Neural progenitor cell (in vitro differentiated cells): ENCODE results near the gene LRRC9. TPM values are rescaled to one million over a fixed set of nuclear protein-coding genes. Genes with fewer than 3 reads are reported as not detected.

Experiments used
- DNase-seq: peaks from one replicate; pipeline ENCODE4 v3.0.0-alpha.2; 2016; ENCODE audit warnings: low spot score
- H2AFZ ChIP-seq: fragments of 200-600 bp; sonication (generic); replicated peaks from 2 replicates; pipeline ENCODE4 v1.6.1; 2016; ENCODE audit warnings: antibody characterized with exemption
- H3F3A ChIP-seq: fragments of 200-600 bp; sonication (generic); 2 replicates; pipeline ENCODE4 v1.6.1; 2016; ENCODE audit warnings: antibody characterized with exemption, low read depth
- H3K27ac ChIP-seq: fragments of 200-600 bp; sonication (generic); 2 replicates; pipeline ENCODE4 v1.5.1; 2016; ENCODE audit warnings: mild to moderate bottlenecking
- H3K27me3 ChIP-seq: fragments of 200-600 bp; sonication (generic); 2 replicates; pipeline ENCODE4 v1.6.1; 2016; ENCODE audit warnings: mild to moderate bottlenecking, moderate library complexity
- H3K36me3 ChIP-seq: fragments of 200-600 bp; sonication (generic); 2 replicates; pipeline ENCODE4 v1.5.1; 2016
- H3K4me1 ChIP-seq: fragments of 200-600 bp; sonication (generic); 2 replicates; pipeline ENCODE4 v1.6.1; 2016; ENCODE audit warnings: mixed run types
- H3K4me2 ChIP-seq: fragments of 200-600 bp; sonication (generic); 2 replicates; pipeline ENCODE4 v1.6.1; 2016
- H3K4me3 ChIP-seq: fragments of 200-600 bp; sonication (generic); 2 replicates; pipeline ENCODE4 v1.5.1; 2016
- H3K79me2 ChIP-seq: fragments of 200-600 bp; sonication (generic); 2 replicates; pipeline ENCODE4 v1.6.1; 2016; ENCODE audit warnings: low read depth
- H3K9ac ChIP-seq: fragments of 200-600 bp; sonication (generic); 2 replicates; pipeline ENCODE4 v1.6.1; 2016
- H3K9me3 ChIP-seq: fragments of 200-600 bp; sonication (generic); 2 replicates; pipeline ENCODE4 v1.5.1; 2016; ENCODE audit warnings: low read depth
- H4K20me1 ChIP-seq: fragments of 200-600 bp; sonication (generic); 2 replicates; pipeline ENCODE4 v1.6.1; 2016; ENCODE audit warnings: low read depth
- H3K27ac Mint-ChIP-seq: 3 replicates; pipeline ENCODE4 v1.8.0; 2021; ENCODE audit warnings: mixed read lengths
- H3K27me3 Mint-ChIP-seq: 2 replicates; pipeline ENCODE4 v1.8.0; 2022; ENCODE audit warnings: low read depth, mild to moderate bottlenecking, inconsistent platforms, moderate library complexity, mixed read lengths; ENCODE audit not compliant: insufficient read depth
- H3K36me3 Mint-ChIP-seq: 3 replicates; pipeline ENCODE4 v1.8.0; 2021; ENCODE audit warnings: mixed read lengths
- H3K4me1 Mint-ChIP-seq: 3 replicates; pipeline ENCODE4 v1.8.0; 2021; ENCODE audit warnings: mixed read lengths
- H3K4me3 Mint-ChIP-seq: 3 replicates; pipeline ENCODE4 v1.8.0; 2021; ENCODE audit warnings: mild to moderate bottlenecking, moderate library complexity, mixed read lengths
- H3K9me3 Mint-ChIP-seq: 3 replicates; pipeline ENCODE4 v1.8.0; 2020; ENCODE audit warnings: mixed read lengths
- CTCF ChIP-seq: fragments of 200-600 bp; sonication (generic); IDR thresholded peaks from 2 replicates; pipeline ENCODE4 v1.5.1; 2017; ENCODE audit warnings: antibody characterized with exemption, mild to moderate bottlenecking
- EZH2 ChIP-seq: fragments of 200-600 bp; sonication (generic); IDR thresholded peaks from 2 replicates; pipeline ENCODE4 v1.6.1; 2017; ENCODE audit warnings: antibody characterized with exemption, mild to moderate bottlenecking, moderate library complexity
- EZH2phosphoT487 ChIP-seq: fragments of 200-600 bp; sonication (generic); IDR thresholded peaks from 2 replicates; pipeline ENCODE4 v1.6.1; 2017; ENCODE audit warnings: antibody characterized with exemption
- total RNA-seq: library from RNA; depleted of rRNA; stranded (reverse); fragments of >200 nt; gene quantifications from 2 replicates; pipeline ENCODE4 v1.2.3, GENCODE V29; 2015; ENCODE audit warnings: low replicate concordance

The LRRC9 gene
- total RNA-seq, 1 donor from 2014 or later = 2.1 TPM

- no peaks in the 10 kb centered on the region for H3K4me1 Mint-ChIP-seq
- Histone ChIP-seq H4K20me1 (peaks cover 4% of the 10 kb centered on the region), H3K4me2 (no peak overlapping the region), H3K9me3 (no peaks in the 10 kb centered on the region), H3K36me3 (peaks cover 3% of the 10 kb centered on the region), H3K9ac (no peak overlapping the region), H3K4me1 (no peaks in the 10 kb centered on the region), H3K27me3 (no peaks in the 10 kb centered on the region), H3F3A (no peaks in the 10 kb centered on the region), H3K27ac (no peak overlapping the region), H2AFZ (no peak overlapping the region), H3K4me3 (no peak overlapping the region), H3K79me2 (peaks cover 58% of the 10 kb centered on the region)
- TF ChIP-seq EZH2phosphoT487 (no peak), CTCF (no peak), EZH2 (no peak)
- H3K4me3 Mint-ChIP-seq = no peak overlapping the region
- no peak for DNase-seq
- peaks cover 3% of the 10 kb centered on the region for H3K27me3 Mint-ChIP-seq
- peaks cover 48% of the 10 kb centered on the region for H3K36me3 Mint-ChIP-seq
- H3K9me3 Mint-ChIP-seq = peaks cover 7% of the 10 kb centered on the region
- no peak overlapping the region for H3K27ac Mint-ChIP-seq
Observed at GRCh38 chr14:60111732-60112131, 191.8 kb downstream of the LRRC9 start.

Other genes starting within 250 kb of the LRRC9 start
- 7.7 and 18.6 TPM in 2 replicates for gene RTN1, start 49.4 kb upstream of the LRRC9 start, total RNA-seq
- gene PCNX4, start 171.8 kb downstream of the LRRC9 start, total RNA-seq = 91.0 and 172 TPM in 2 replicates
- 32.2 and 47.8 TPM in 2 replicates for gene DHRS7, start 245.3 kb downstream of the LRRC9 start, total RNA-seq